Upper lobe of right lung (tissue), 1 donor: Measurements from ENCODE around the gene PEPD. TPM values are rescaled to one million over a fixed set of nuclear protein-coding genes. Genes with fewer than 3 reads are reported as not detected.

Experiments
- ATAC-seq: fragments of 200-7000 bp; cut with Tn5 transposase; one replicate; pipeline ENCODE4 v1.9.1; 2020; ENCODE audit warnings: mild to moderate bottlenecking, moderate library complexity
- DNase-seq: peaks from one replicate; pipeline ENCODE4 v3.0.0-alpha.2; 2020
- H3K27ac ChIP-seq: fragments of 200-600 bp; one replicate; pipeline ENCODE4 v1.8.0; 2022
- H3K27me3 ChIP-seq: fragments of 200-600 bp; one replicate; pipeline ENCODE4 v1.8.0; 2022; ENCODE audit warnings: mild to moderate bottlenecking
- H3K36me3 ChIP-seq: fragments of 200-600 bp; one replicate; pipeline ENCODE4 v1.8.0; 2022
- H3K4me1 ChIP-seq: fragments of 200-600 bp; one replicate; pipeline ENCODE4 v1.8.0; 2022
- H3K4me3 ChIP-seq: fragments of 200-600 bp; one replicate; pipeline ENCODE4 v1.8.0; 2022; ENCODE audit warnings: mild to moderate bottlenecking
- H3K9me3 ChIP-seq: fragments of 200-600 bp; one replicate; pipeline ENCODE4 v1.8.0; 2022
- intact Hi-C: fragments of 100-400 bp; cut with DNase I; formaldehyde crosslinking; loops from one replicate; pipeline ENCODE4 v1.11.0; 2022
- total RNA-seq: library from RNA; stranded (reverse); fragmentation: NEBNext Ultra II Directional; extraction: Animal tissue kit (Norgen Biotek cat#: 25700); gene quantifications from one replicate; pipeline ENCODE4 v1.2.1, GENCODE V29; 2021
- TF ChIP-seq, protein P1 (sequence below): fragments of 200-600 bp; IDR thresholded peaks from one replicate; pipeline ENCODE4 v1.8.0; 2022; ENCODE audit warnings: antibody characterized with exemption
- donor health status: DM: no; HTN: yes; CAD: no; lungs with severe emphysema.

PEPD gene
- total RNA-seq, 1 donor from 2014 or later, result 78.4 TPM

DNA sequence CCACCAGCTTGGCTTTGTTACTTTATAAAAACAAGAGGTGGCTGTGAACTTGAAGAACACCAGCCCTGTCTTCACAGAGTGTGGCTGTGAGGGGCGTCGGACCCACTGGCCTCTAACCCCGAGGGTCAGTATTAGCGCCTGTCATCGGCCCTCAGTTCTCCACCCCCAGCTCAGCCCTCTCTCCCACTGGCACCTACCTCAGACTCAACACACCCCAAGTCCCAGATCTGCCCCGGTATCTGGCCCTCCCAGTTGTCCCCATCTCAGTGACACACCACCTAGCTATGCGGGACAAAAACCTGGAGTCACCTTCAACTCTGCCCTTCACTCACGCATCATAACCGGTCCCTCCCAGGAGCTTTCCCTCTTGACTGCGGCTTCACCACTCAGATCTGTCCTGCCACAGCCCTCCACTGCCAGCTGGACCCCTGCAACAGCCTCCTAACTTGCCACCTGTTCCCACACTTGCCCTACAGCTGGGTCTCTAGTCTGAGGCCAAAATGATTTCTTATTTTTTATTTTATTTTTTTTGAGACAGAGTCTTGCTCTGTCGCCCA lies 45.4 kb downstream of the PEPD start:
- Histone ChIP-seq H3K4me3 (no peak overlapping the region), H3K36me3 (peaks cover 13% of the 10 kb centered on the region), H3K27me3 (no peaks in the 10 kb centered on the region), H3K27ac (no peak overlapping the region), H3K9me3 (no peaks in the 10 kb centered on the region), H3K4me1 (no peaks in the 10 kb centered on the region)
- intact Hi-C loops, result no loop called here
- ATAC-seq, result no peak
- TF ChIP-seq, protein P1, sequence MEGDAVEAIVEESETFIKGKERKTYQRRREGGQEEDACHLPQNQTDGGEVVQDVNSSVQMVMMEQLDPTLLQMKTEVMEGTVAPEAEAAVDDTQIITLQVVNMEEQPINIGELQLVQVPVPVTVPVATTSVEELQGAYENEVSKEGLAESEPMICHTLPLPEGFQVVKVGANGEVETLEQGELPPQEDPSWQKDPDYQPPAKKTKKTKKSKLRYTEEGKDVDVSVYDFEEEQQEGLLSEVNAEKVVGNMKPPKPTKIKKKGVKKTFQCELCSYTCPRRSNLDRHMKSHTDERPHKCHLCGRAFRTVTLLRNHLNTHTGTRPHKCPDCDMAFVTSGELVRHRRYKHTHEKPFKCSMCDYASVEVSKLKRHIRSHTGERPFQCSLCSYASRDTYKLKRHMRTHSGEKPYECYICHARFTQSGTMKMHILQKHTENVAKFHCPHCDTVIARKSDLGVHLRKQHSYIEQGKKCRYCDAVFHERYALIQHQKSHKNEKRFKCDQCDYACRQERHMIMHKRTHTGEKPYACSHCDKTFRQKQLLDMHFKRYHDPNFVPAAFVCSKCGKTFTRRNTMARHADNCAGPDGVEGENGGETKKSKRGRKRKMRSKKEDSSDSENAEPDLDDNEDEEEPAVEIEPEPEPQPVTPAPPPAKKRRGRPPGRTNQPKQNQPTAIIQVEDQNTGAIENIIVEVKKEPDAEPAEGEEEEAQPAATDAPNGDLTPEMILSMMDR, result no peak
- peak; percentile 41 for DNase-seq

DNA sequence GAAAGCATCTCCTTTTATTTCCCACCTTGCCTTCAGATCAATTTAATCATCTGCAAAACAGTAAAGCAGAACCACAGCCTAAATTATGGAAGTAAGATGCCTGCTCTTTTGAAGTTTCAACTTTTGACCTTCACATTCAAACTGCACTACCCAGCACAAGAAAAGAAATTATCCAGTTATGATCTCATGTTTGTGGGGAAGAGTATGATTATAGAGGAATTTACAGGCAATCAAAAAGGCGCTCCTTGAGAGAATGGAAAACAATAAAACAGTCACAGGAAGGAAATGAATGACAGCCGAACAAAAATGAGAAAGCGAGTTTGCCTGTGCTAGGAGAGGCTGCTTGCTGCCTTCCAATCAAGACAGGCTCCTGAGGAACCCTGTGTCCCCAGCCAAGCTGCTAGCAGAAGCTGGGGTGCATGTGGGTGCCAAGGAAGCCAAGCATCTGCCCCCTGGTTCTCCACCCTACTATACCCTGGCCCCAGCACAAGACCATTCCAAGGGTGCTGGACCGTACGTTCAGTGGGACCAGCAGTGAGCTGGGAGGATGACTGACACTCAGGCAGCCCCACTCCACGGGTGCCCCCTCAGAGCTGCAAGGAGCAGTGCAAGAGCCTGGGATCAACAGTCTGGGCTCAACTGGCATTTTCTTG lies 47.8 kb downstream of the PEPD start:
- H3K9me3 ChIP-seq, result no peaks in the 10 kb centered on the region
- ATAC-seq (no peak), DNase-seq (peak; percentile 31)
- peaks cover 9% of the 10 kb centered on the region for H3K36me3 ChIP-seq
- intact Hi-C loops, result no loop called here
- no peaks in the 10 kb centered on the region for H3K27me3 ChIP-seq
- no peak overlapping the region for H3K27ac ChIP-seq
- H3K4me3 ChIP-seq, result no peak overlapping the region
- no peaks in the 10 kb centered on the region for H3K4me1 ChIP-seq
- TF ChIP-seq, protein P1, result no peak

DNA sequence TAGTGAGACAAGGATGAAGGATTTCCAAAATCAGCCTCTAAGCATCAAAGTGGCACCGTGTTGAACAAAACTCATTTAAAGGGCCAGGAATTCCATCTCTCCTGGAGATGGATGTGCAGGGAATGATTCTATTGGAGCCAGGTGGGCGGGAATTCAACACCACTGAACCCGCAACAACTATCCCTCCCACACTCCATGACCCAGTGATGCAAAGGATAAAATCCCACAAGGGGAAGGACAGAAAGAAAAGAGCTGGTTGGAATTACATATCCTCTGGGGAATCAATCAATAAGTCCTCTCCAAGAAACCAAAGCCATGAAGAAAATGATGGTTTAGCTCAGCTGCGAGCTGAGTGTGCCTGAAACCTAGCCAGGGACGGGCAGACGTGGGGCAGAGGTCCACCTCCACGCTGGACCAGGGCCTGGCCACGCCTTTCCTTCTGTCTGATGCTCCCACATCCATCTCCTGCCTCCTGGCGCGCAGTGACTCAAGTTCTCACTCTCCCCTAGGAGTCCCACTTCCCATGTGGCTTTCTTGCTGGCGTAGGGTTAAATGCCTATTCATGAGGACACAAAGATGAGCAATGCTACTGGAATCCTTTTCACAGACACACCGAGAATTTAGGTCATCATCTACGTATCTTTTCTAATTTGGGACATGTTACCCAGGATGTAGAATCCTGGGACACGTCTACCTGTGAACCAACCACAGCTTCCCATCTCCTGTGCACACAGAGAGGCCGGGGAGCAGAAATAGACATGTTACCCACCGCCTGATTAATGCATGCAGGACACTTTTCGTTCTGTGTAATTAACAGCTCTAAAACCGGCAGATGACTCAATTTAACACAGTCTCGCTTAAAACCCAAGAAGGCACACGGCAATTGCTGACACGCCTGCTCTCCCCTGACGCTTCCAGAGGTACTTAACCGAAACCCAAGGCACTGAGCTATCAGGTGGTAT lies 48.6 kb downstream of the PEPD start:
- Histone ChIP-seq H3K36me3 (peaks cover 9% of the 10 kb centered on the region), H3K4me1 (no peaks in the 10 kb centered on the region), H3K4me3 (no peak overlapping the region), H3K9me3 (no peaks in the 10 kb centered on the region), H3K27me3 (no peaks in the 10 kb centered on the region), H3K27ac (no peak overlapping the region)
- TF ChIP-seq, protein P1, result no peak
- DNase-seq (peak; percentile 33), ATAC-seq (no peak)
- intact Hi-C loops, result no loop called here

DNA sequence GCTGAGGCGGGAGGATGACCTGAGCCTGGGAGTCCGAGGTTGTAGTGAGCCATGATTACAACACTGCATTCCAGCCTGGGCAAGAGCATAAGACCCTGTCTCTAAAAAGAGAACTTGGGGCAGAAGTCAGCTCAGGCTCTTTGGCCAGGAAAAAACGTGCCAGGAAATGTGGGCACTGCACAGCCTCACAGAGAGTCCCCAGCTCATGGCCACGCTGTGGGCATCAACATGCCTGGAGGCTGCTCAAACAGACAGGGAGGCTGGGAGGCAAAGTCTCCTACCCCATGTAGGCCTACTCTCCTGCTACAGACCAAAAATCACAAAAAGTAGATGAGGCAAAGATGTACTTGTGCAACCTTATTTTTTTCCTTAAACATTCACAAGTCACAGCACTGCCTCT lies 49.4 kb downstream of the PEPD start:
- TF ChIP-seq, protein P1, result no peak
- ATAC-seq (no peak), DNase-seq (peak; percentile 17)
- Histone ChIP-seq H3K27me3 (no peaks in the 10 kb centered on the region), H3K36me3 (peaks cover 5% of the 10 kb centered on the region), H3K4me1 (no peaks in the 10 kb centered on the region), H3K4me3 (no peak overlapping the region), H3K27ac (no peak overlapping the region), H3K9me3 (no peaks in the 10 kb centered on the region)
- intact Hi-C loops, result no loop called here

DNA sequence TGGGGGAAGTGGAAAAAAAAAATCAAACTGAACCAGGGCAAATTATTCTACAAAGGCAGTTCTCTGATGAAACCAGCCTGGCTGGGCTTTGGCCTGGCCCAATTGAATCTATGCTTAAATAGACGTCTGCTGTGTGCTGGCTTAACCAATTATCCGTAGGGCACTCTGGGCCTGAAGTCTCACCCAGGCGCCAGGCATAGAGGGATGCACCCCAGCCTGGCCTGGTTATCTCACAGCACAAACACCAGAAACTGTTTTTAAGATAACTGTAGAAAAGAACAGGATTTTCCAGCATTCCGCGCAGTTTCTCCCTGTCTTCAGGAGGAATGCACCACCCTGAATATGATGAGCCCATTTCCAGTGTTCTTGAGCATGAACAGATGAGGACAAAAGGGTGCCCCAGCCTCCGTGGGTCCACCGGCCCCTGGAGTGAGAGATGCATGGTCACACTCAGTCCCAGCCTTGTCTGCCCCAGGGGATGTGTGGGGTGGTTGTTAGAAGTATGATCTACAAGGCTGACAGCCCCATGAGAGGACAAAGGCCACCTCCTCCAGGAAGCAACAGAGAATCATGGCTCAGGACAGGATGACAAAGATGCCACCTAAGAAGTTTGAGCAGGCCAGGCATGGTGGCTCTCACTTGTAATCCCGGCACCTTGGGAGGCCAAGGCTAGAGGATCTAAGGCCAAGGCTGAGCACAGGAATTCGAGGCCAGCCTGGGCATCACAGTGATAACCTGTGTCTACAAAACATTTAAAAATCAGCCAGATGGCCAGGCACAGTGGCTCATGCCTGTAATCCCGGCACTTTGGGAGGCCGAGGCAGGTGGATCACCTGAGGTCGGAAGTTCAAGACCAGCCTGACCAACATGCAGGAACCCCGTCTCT lies 50.2 kb downstream of the PEPD start:
- Histone ChIP-seq H3K4me1 (no peaks in the 10 kb centered on the region), H3K36me3 (no peaks in the 10 kb centered on the region), H3K27ac (no peak overlapping the region), H3K27me3 (no peaks in the 10 kb centered on the region), H3K9me3 (no peaks in the 10 kb centered on the region), H3K4me3 (no peak overlapping the region)
- intact Hi-C loops, result no loop called here
- DNase-seq (peak; percentile 26), ATAC-seq (no peak)
- TF ChIP-seq, protein P1, result no peak
